Kidney epithelial cell (primary cell): Measurements from ENCODE around the gene CFAP141. TPM values are rescaled to one million over a fixed set of nuclear protein-coding genes. Genes with fewer than 3 reads are reported as not detected.

Experiments used
- DNase-seq: peaks from one replicate; pipeline ENCODE4 v3.0.0-alpha.2; 2010; ENCODE audit warnings: low read depth
- H3K27me3 ChIP-seq: 2 replicates; pipeline ENCODE4 v1.6.0; 2011; ENCODE audit warnings: low read length; ENCODE audit not compliant: control insufficient read depth, insufficient read depth
- H3K36me3 ChIP-seq: 2 replicates; pipeline ENCODE4 v1.5.1; 2011; ENCODE audit warnings: low read length; ENCODE audit not compliant: control insufficient read depth, insufficient read depth
- H3K4me3 ChIP-seq: 2 replicates; pipeline ENCODE4 v1.5.1; 2011; ENCODE audit warnings: low read depth, mild to moderate bottlenecking, control low read depth, low read length
- total RNA-seq: library from RNA; depleted of rRNA; stranded (reverse); fragments of >200 nt; gene quantifications from 2 replicates; pipeline ENCODE4 v1.2.3, GENCODE V29; 2015
- TF ChIP-seq, protein P1 (sequence below): IDR thresholded peaks from 2 replicates; pipeline ENCODE4 v1.5.1; 2011; ENCODE audit warnings: mild to moderate bottlenecking, moderate library complexity, low read length, control low read depth, inconsistent platforms; ENCODE audit not compliant: insufficient read depth, poor library complexity, severe bottlenecking

The CFAP141 gene
- total RNA-seq, 1 donor from 2014 or later: not detected

DNA sequence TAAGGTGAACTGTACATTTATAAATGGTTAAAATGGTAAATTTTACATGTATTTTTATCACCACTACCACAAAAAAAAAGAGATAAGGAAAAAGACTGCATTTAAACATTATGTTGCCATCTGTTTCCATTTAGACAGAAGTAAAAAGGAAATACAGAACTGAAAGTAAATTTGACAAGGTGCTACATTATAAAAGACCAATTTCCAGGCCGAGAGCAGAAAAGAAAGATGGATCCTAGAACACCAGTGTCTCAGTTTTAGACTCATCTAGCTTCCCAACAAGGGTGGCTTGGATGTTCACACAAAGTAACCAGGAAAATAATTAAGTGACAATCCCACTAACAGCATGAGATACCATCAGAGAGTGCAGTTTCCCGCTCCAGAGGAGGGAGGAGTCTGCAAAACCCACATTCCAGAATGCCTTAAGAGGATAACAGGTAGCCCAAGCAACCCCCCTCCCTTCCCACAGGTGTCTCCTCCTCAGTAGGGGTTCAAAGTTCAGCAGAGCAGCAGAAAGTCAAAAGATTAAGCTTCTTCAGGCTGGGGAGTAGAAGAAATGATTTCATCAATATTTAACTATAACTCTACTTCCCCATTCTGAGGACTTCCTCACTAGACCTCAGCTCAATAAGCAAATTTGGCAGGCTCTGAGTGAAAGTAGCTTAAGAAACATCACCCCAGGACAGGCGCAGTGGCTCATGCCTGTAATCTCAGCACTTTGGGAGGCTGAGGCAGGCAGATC is 26.0 kb downstream of the CFAP141 start:
- TF ChIP-seq, protein P1, sequence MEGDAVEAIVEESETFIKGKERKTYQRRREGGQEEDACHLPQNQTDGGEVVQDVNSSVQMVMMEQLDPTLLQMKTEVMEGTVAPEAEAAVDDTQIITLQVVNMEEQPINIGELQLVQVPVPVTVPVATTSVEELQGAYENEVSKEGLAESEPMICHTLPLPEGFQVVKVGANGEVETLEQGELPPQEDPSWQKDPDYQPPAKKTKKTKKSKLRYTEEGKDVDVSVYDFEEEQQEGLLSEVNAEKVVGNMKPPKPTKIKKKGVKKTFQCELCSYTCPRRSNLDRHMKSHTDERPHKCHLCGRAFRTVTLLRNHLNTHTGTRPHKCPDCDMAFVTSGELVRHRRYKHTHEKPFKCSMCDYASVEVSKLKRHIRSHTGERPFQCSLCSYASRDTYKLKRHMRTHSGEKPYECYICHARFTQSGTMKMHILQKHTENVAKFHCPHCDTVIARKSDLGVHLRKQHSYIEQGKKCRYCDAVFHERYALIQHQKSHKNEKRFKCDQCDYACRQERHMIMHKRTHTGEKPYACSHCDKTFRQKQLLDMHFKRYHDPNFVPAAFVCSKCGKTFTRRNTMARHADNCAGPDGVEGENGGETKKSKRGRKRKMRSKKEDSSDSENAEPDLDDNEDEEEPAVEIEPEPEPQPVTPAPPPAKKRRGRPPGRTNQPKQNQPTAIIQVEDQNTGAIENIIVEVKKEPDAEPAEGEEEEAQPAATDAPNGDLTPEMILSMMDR: no peak
- no peaks in the 10 kb centered on the region for H3K36me3 ChIP-seq
- DNase-seq: no peak
- no peak overlapping the region for H3K4me3 ChIP-seq
- H3K27me3 ChIP-seq: no peaks in the 10 kb centered on the region

DNA sequence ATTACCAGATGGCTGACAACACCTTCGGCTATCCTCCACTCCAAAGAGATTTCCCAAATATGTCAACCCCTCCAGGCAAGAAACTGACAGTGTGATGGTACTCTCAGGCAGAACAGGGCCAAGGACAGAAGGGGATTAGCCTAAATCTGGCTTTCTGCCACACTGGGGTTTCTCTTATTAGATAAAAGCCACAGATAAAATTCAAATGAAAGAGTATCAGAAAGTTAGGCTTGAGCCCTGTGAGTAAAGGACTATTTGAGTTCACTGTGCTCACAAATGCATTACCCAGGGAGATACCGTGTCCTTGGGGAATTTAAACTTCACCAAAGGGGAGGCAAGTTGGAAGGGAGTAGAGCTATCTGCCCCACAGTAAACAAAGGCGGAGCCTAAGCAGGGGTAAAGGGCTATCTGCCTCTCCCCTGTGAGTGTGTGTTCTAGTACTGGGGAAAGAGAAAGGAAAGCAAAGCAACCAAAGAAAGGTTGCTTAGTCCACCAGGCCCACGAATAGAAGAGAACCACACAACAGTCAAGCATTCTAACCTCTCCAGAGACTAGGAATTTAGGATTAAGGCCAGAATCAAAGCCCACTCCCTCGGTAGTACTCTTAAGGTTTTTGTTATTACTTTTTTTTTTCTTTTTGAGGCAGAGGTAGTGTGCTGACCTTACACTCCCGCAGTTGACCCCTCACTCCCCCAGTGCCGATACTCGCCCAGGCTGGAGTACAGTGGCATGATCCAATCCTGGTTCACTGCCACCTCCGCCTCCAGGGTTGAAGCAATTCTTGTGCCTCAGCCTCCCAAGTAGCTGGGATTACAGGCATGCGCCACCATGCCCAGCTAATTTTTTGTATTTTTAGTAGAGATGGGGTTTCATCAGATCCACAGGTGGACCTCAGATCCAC is 27.0 kb downstream of the CFAP141 start:
- no peak for DNase-seq
- Histone ChIP-seq H3K4me3 (no peak overlapping the region), H3K27me3 (no peaks in the 10 kb centered on the region), H3K36me3 (no peaks in the 10 kb centered on the region)
- TF ChIP-seq, protein P1: no peak

DNA sequence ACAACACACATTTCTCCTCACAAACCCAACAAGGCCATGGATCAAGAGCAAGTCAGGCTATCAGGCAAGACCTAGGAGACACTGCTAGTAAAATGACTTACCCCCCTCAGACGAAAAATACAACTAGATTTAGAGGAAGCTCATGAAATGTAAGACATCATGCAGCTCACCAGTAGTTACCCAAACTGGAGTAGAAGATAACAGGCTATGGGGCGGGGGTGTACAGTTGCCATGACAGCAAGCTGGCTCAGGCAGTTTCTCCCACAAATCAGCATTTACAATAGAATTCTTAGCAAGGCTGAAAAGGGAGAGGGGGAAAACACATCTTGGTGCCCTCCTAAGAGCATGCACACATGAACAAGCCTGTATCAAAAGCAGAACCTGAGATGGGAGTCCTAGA is 28.1 kb downstream of the CFAP141 start:
- TF ChIP-seq, protein P1: no peak
- Histone ChIP-seq H3K4me3 (no peak overlapping the region), H3K27me3 (no peaks in the 10 kb centered on the region), H3K36me3 (no peaks in the 10 kb centered on the region)
- no peak for DNase-seq

DNA sequence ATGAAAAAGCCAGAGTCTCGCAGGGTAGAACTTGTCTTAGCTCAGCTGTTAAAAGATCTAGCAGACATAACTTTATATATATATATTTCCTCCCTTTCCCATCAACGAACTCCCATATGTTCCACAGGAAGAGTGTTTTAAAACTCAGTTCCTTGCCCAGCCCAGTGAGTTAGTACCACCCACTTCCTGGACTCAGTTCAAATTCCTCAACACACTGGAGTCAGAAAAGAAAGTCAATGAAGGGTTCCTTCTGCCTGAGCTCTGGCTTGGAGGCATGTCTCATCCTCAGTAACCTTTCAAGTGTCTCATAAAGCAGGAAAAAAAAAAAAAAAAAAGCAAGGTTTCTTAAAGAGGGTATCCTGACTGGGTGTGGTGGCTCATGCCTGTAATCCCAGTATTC is 29.8 kb downstream of the CFAP141 start:
- DNase-seq: peak; percentile 41
- TF ChIP-seq, protein P1: no peak
- H3K4me3 ChIP-seq: no peak overlapping the region
- no peaks in the 10 kb centered on the region for H3K36me3 ChIP-seq
- no peaks in the 10 kb centered on the region for H3K27me3 ChIP-seq

DNA sequence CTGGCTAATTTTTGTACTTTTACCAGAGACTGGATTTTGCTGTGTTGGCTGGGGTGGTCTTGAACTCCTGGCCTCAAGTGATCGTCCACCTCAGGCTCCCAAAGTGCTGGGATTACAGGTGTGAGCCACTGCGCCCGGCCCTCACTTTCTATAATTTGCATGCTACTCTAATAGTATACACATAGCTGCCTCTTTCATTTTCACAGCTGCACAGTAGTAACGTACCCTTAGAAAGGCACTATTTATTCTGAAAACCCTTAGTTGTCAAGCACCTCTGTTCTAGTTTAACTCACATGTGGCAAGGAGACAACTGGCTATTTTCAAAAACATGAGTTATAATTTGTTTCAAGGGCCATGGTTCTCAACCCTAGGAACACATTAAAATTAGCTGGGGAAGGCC is 31.5 kb downstream of the CFAP141 start:
- Histone ChIP-seq H3K27me3 (no peaks in the 10 kb centered on the region), H3K4me3 (no peak overlapping the region), H3K36me3 (no peaks in the 10 kb centered on the region)
- TF ChIP-seq, protein P1: no peak
- no peak for DNase-seq
